GM12865 (cell line): Measurements from ENCODE around the gene WWTR1.

Source experiments
- DNase-seq: peaks from one replicate; pipeline ENCODE4 v3.0.0; 2010; ENCODE audit warnings: low read depth
- H3K4me3 ChIP-seq: 2 replicates; pipeline ENCODE4 v1.5.1; 2011; ENCODE audit warnings: mild to moderate bottlenecking, low read depth, low read length, control low read depth
- TF ChIP-seq, protein P1 (sequence below): IDR thresholded peaks from 2 replicates; pipeline ENCODE4 v1.5.1; 2011; ENCODE audit warnings: low read length, control low read depth, low read depth, inconsistent platforms; ENCODE audit not compliant: insufficient read depth; ENCODE audit errors: missing control alignments

The WWTR1 gene

GRCh38 chr3:149657926-149658743 lies at the start of gene WWTR1:
Gene WWTR1, minus strand, starts transcription at chr3:149658025. Its CDS starts 719 bp downstream, at chr3:149657306.
- TF ChIP-seq, protein P1, sequence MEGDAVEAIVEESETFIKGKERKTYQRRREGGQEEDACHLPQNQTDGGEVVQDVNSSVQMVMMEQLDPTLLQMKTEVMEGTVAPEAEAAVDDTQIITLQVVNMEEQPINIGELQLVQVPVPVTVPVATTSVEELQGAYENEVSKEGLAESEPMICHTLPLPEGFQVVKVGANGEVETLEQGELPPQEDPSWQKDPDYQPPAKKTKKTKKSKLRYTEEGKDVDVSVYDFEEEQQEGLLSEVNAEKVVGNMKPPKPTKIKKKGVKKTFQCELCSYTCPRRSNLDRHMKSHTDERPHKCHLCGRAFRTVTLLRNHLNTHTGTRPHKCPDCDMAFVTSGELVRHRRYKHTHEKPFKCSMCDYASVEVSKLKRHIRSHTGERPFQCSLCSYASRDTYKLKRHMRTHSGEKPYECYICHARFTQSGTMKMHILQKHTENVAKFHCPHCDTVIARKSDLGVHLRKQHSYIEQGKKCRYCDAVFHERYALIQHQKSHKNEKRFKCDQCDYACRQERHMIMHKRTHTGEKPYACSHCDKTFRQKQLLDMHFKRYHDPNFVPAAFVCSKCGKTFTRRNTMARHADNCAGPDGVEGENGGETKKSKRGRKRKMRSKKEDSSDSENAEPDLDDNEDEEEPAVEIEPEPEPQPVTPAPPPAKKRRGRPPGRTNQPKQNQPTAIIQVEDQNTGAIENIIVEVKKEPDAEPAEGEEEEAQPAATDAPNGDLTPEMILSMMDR, result peak; percentile 19
- H3K4me3 ChIP-seq, result peak within 1 kb of the TSS; percentile 95
- peak; percentile 90 for DNase-seq

DNA sequence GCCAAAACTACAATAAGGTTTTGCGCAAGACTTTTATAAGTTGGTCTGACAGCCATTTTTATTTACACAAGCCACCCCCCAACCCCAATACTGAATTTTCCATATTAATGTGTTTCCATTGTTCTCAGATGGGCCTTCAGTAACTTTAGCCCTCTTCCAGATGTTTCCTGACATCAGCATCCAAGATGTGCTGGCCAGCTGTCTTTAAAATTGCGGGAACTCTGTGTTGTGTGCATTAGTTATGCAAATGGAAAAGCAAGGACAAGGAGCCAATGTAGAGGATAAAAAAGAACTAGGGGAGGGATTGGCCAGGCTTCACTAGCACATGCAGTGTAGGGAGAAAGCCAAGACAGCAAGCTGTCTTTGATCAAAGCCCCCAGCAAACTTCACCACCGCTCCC lies 49.1 kb upstream of the WWTR1 start:
- TF ChIP-seq, protein P1, result no peak
- H3K4me3 ChIP-seq, result no peak overlapping the region
- DNase-seq, result no peak

- DNase-seq, result no peak
- TF ChIP-seq, protein P1, result no peak
- no peak overlapping the region for H3K4me3 ChIP-seq
Observed at GRCh38 chr3:149705416-149705815, 47.6 kb upstream of the WWTR1 start.

- no peak for DNase-seq
- TF ChIP-seq, protein P1, result no peak
- H3K4me3 ChIP-seq, result no peak overlapping the region
Observed at GRCh38 chr3:149703466-149703865, 45.6 kb upstream of the WWTR1 start.

GRCh38 chr3:149702691-149703441 lies 45.0 kb upstream of the WWTR1 start:
- peak; percentile 53 for DNase-seq
- H3K4me3 ChIP-seq, result no peak overlapping the region
- TF ChIP-seq, protein P1, result no peak

DNA sequence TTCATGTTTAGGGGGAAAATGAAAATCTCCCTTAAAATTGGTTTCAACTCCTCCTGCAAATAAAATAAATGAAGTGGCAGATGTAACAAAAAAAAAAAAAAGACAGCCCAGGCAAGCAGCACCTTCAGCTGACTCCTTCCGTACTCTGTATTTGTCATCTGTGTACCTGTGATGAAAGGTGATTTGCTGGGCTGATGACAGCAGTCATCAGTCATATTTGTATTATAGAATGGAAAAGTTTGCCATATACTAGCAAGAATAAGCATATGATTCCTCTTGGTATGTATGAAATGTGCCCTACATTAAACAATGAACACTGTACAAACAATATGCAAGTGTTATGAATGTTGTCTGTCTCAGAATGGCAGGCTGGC lies 44.1 kb upstream of the WWTR1 start:
- peak overlapping the region; percentile 39 for H3K4me3 ChIP-seq
- DNase-seq, result peak; percentile 44
- TF ChIP-seq, protein P1, result no peak
